Stimulated activated CD4-positive, alpha-beta T cell treated with anti-CD3 and anti-CD28 coated beads, Interleukin-4, amount 100 ng/mL, for 1 hour (primary cell): ENCODE data around the gene COX4I2.
"Not testable (repeated sequence)": the region's sequence is repeated elsewhere in the genome, so short reads cannot be mapped to it uniquely, and the experiment has no call there.

Experiments used
- DNase-seq: peaks from one replicate; pipeline ENCODE4 v3.0.0-alpha.2; 2020

Gene COX4I2

GRCh38 chr20:31608251-31608945 is 29.3 kb upstream of the COX4I2 start:
- no peak for DNase-seq

GRCh38 chr20:31612271-31612640 is 25.5 kb upstream of the COX4I2 start:
- DNase-seq, result not testable (repeated sequence)

- DNase-seq, result no peak
These were observed 22.3 kb upstream of the COX4I2 start for GRCh38 chr20:31615416-31615815.

DNA sequence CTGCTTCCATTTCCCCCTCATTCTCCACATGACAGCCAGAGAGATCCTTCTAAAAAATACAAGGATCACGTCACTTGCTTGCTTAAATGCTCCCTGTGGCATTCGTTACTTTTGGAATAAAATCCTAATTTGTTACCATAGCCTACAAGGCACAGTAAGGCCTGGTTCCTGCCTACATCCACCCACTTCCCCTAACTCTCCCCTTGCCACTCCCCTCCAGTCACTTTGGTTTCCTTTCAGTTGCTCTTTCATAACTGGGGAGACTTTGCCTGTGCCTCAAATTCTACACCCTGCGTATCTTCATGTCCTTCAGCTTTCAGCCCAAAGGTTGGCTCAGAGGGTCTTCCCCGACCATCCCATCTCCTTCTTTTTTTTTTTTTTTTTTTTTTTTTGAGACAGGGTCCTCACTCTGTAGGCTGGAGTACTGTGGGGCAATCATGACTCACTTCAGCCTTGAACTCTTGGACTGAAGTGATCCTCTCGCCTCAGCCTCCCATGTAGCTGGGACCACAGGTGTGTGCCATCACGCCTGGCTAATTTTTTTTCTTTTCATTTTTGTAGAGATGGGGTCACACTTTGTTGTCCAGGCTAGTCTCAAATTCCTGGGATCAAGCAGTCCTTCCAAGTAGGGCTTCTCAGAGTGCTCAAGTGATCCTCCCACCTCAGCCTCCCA is 20.1 kb upstream of the COX4I2 start:
- DNase-seq, result no peak

- DNase-seq, result no peak
These were observed 17.5 kb upstream of the COX4I2 start for GRCh38 chr20:31620246-31620645.

- not testable (repeated sequence) for DNase-seq
These were observed 14.6 kb upstream of the COX4I2 start for GRCh38 chr20:31623123-31623505.

DNA sequence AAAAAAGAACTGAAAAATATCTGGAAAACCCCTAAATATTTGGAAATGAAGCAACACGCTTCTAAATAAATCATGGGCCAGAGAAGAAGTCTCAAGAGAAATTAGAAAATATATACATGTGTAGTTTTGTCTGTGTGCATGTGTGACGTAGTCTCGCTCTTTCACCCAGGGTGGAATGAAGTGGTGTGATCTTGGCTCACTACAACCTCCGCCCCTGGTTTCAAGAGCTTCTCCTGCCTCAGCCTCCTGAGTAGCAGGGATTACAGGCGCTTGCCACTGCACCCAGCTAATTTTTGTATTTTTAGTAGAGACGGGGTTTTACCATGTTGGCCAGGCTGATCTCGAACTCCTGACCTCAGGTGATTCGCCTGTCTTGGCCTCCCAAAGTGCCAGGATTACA is 11.2 kb upstream of the COX4I2 start:
- not testable (repeated sequence) for DNase-seq

DNA sequence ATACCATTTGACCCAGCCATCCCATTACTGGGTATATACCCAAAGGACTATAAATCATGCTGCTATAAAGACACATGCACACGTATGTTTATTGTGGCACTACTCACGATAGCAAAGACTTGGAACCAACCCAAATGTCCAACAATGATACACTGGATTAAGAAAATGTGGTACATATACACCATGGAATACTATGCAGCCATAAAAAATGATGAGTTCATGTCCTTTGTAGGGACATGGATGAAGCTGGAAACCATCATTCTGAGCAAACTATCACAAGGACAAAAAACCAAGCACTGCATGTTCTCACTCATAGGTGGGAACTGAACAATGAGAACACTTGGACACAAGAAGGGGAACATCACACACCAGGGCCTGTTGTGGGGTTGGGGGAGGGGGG is 9.7 kb upstream of the COX4I2 start:
- DNase-seq, result not testable (repeated sequence)

DNA sequence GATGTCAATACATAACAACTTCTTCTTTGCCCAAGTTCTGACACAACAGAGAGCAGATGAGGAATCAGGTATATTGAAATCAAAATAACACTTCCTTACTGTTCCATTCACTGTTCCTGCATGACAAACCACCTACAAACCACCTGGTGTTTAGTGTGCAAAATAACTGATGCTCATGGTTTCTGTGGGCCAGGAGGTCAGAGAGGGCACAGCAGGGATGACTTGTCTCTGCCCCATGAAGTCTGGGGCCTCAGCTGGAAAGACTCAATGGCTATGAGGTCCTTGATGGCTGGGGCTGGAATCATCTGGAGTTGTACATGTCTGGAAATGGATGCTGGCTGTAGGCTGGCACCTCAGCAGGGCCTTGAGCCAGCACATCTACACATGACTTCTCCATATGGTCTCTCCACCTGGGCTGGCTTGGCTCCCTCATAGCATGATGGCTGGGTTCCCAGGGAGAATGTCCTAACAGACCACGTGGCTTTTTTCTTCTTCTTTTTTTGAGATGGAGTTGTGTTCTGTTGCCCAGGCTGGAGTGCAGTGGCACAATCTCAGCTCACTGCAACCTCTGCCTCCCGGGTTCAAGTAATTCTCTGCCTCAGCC is 7.4 kb upstream of the COX4I2 start:
- no peak for DNase-seq

DNA sequence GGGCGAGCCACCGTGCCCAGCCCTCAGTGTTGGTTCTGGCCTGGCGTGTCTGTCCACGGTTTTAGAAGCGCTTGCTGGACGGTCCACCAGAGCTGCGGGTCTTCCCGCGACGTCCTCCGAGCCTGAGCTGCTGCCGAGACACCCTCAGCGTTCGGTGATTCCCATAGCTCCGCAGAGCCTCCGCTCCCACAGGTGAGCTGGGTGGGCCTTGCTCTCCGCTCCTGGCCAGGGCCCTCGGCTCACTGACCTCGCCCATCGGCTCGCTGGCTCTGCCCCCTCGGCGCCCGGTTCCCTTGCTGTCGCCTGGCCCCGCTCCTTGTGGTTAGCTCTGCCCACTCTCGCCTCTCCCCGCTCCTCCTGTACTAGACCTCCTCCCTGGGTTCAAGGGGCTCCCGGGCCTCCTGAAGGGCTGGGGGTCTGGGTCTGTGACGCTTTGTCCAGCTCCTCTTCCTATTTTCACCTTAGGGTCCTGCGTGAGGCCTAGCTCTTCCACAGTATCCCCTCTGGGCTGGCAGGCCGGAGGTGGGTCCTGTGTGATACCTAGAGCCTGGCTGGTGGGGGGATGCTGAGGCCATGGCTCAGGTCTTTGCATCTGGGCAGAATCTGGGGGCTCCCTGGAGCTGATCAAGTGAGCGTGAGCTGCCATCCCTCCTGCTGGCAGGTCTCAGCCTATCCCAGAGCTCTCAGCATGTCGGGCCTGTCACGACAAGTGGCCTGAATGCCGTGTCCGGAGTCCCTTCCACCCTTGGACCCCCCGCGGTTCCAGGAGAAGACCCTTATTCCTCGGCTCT is 5.0 kb upstream of the COX4I2 start:
- DNase-seq, result no peak

GRCh38 chr20:31633339-31633914 is 4.3 kb upstream of the COX4I2 start:
- DNase-seq, result no peak

DNA sequence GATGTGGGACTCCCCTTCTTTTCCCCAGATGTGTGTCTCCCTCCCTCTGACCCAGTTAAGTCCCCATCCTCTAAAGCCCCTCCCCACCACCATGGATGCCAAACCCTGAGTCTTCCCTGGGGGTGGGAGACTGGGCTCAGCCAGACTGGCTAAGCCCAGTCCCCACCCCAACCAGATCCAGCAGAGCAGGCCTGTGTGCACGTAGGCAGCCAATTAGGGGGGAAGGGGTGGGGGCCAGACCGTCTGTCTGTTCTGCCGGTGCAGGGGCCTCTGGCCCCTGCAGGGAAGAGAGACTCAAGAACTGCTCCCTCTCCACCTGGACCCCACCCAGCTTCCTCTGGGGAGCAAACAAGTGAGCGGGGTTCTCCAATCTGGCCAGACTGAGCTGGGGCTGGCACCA is 605 bp downstream of the COX4I2 start:
- DNase-seq, result no peak

- no peak for DNase-seq
These were observed 1.1 kb downstream of the COX4I2 start for GRCh38 chr20:31638816-31639215.

DNA sequence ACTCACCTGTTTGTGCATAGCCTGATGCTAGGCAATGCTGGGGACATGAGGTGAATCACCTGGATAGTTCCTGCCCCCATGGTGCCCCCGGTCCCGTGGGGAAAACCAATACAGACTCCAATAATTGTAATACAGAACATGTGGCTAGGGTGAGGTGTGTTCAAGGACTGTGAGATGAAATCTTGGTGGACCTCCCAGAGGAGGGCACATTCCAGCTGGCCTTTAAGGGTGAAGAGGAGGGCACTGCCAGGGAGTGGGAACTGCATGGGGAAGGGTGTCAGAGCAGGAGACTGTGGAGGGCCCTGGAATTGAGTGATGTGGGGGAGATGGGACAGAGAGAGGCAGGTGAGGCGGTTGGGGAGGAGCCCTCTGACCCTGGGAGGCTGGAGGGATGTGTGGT is 2.5 kb downstream of the COX4I2 start:
- no peak for DNase-seq

GRCh38 chr20:31641391-31641790 is 3.7 kb downstream of the COX4I2 start:
- no peak for DNase-seq

- DNase-seq, result no peak
These were observed 5.1 kb downstream of the COX4I2 start for GRCh38 chr20:31642837-31643236.

GRCh38 chr20:31643522-31643921 is 5.8 kb downstream of the COX4I2 start:
- DNase-seq, result no peak

GRCh38 chr20:31644701-31645100 is 7.0 kb downstream of the COX4I2 start:
- DNase-seq, result no peak

GRCh38 chr20:31648104-31648503 is 10.4 kb downstream of the COX4I2 start:
- not testable (repeated sequence) for DNase-seq

GRCh38 chr20:31652917-31653396 is 15.2 kb downstream of the COX4I2 start:
- DNase-seq, result no peak

DNA sequence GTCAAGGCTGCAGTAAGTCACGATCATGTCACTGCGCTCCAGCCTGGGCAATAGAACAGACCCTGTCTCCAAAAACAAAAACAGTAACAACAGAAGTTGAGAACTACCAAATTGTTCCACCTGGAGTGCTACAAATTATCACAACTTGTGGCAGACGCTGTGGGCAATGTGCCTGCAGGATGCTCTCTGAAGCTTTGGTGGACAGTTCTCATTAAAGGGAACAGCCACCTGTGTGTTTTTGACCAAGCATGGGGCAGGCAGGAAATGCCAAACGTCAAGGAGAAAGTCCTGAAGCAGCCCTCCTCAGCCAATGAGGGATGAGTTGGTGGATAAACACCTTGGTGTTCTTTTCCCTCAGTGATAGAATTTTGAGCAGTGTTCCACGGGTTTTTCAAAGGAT is 15.8 kb downstream of the COX4I2 start:
- DNase-seq, result no peak

GRCh38 chr20:31654534-31654933 is 16.8 kb downstream of the COX4I2 start:
- DNase-seq, result no peak
